HepG2 (cell line): ENCODE data around the gene CST11. TPM values are rescaled to one million over a fixed set of nuclear protein-coding genes. Genes with fewer than 3 reads are reported as not detected.

Experiments used
- DBP ChIP-seq: sonication (generic); formaldehyde crosslinking; IDR thresholded peaks from 2 replicates; pipeline ENCODE4 v1.4.0; 2020; ENCODE audit warnings: missing genetic modification reagents; ENCODE audit errors: not compliant biosample characterization
- EEA1 ChIP-seq: sonication (generic); formaldehyde crosslinking; IDR thresholded peaks from 2 replicates; pipeline ENCODE4 v1.5.1; 2020; ENCODE audit warnings: mild to moderate bottlenecking, missing genetic modification reagents, borderline replicate concordance
- ESRRA ChIP-seq: sonication (generic); formaldehyde crosslinking; IDR thresholded peaks from 2 replicates; pipeline ENCODE4 v1.5.1; 2020; ENCODE audit warnings: mild to moderate bottlenecking, low read depth, missing genetic modification reagents
- FOXM1 ChIP-seq: sonication (generic); formaldehyde crosslinking; IDR thresholded peaks from 2 replicates; pipeline ENCODE4 v1.5.0; 2020; ENCODE audit warnings: missing genetic modification reagents
- NR0B2 ChIP-seq: sonication (generic); formaldehyde crosslinking; IDR thresholded peaks from 2 replicates; pipeline ENCODE4 v1.4.0; 2020; ENCODE audit warnings: mild to moderate bottlenecking, missing genetic modification reagents
- ONECUT2 ChIP-seq: sonication (generic); formaldehyde crosslinking; IDR thresholded peaks from 2 replicates; pipeline ENCODE4 v1.4.0; 2020; ENCODE audit warnings: missing genetic modification reagents
- PHF21A ChIP-seq: sonication (generic); formaldehyde crosslinking; IDR thresholded peaks from 2 replicates; pipeline ENCODE4 v1.5.0; 2020; ENCODE audit warnings: mild to moderate bottlenecking, missing genetic modification reagents
- RBAK ChIP-seq: sonication (generic); formaldehyde crosslinking; IDR thresholded peaks from 2 replicates; pipeline ENCODE4 v1.5.1; 2020; ENCODE audit warnings: mild to moderate bottlenecking, missing genetic modification reagents
- RCOR2 ChIP-seq: IDR thresholded peaks from 2 replicates; pipeline ENCODE4 v1.6.1; 2016; ENCODE audit warnings: missing biosample characterization, missing genetic modification reagents
- REPIN1 ChIP-seq: sonication (generic); formaldehyde crosslinking; IDR thresholded peaks from 2 replicates; pipeline ENCODE4 v1.8.0; 2022; ENCODE audit warnings: missing genetic modification reagents, low read depth, mild to moderate bottlenecking, borderline replicate concordance
- SALL1 ChIP-seq: sonication (generic); formaldehyde crosslinking; IDR thresholded peaks from 2 replicates; pipeline ENCODE4 v1.8.0; 2022; ENCODE audit warnings: mild to moderate bottlenecking, missing genetic modification reagents
- SETDB1 ChIP-seq: sonication (generic); formaldehyde crosslinking; IDR thresholded peaks from 2 replicates; pipeline ENCODE4 v1.5.1; 2020; ENCODE audit warnings: missing genetic modification reagents, mild to moderate bottlenecking, borderline replicate concordance
- TBL1XR1 ChIP-seq: fragments of 150-350 bp; IDR thresholded peaks from 2 replicates; pipeline ENCODE4 v1.6.1; 2014; ENCODE audit warnings: borderline replicate concordance, low read length; ENCODE audit not compliant: partially characterized antibody
- ZFP37 ChIP-seq: sonication (generic); formaldehyde crosslinking; IDR thresholded peaks from 2 replicates; pipeline ENCODE4 v1.4.0; 2020; ENCODE audit warnings: missing genetic modification reagents, borderline replicate concordance
- ZNF230 ChIP-seq: sonication (generic); formaldehyde crosslinking; IDR thresholded peaks from 2 replicates; pipeline ENCODE4 v1.4.0; 2020; ENCODE audit warnings: mild to moderate bottlenecking, missing genetic modification reagents
- ZNF280B ChIP-seq: sonication (generic); formaldehyde crosslinking; IDR thresholded peaks from 2 replicates; pipeline ENCODE4 v1.5.0; 2020; ENCODE audit warnings: missing genetic modification reagents, mild to moderate bottlenecking, borderline replicate concordance
- ZNF367 ChIP-seq: sonication (generic); formaldehyde crosslinking; IDR thresholded peaks from 2 replicates; pipeline ENCODE4 v1.4.0; 2020; ENCODE audit warnings: missing genetic modification reagents, borderline replicate concordance
- ZNF431 ChIP-seq: sonication (generic); formaldehyde crosslinking; IDR thresholded peaks from 2 replicates; pipeline ENCODE4 v1.9.0; 2022; ENCODE audit warnings: missing genetic modification reagents, low read depth, mild to moderate bottlenecking, borderline replicate concordance
- ZNF513 ChIP-seq: sonication (generic); formaldehyde crosslinking; conservative IDR thresholded peaks from 2 replicates; pipeline ENCODE4 v1.5.0; 2020; ENCODE audit warnings: missing genetic modification reagents
- ZNF570 ChIP-seq: sonication (generic); formaldehyde crosslinking; IDR thresholded peaks from 2 replicates; pipeline ENCODE4 v1.4.0; 2020; ENCODE audit warnings: mild to moderate bottlenecking, missing genetic modification reagents, borderline replicate concordance
- ZNF776 ChIP-seq: sonication (generic); formaldehyde crosslinking; IDR thresholded peaks from 2 replicates; pipeline ENCODE4 v1.4.0; 2020; ENCODE audit warnings: mild to moderate bottlenecking, missing genetic modification reagents
- ZSCAN22 ChIP-seq: sonication (generic); formaldehyde crosslinking; IDR thresholded peaks from 2 replicates; pipeline ENCODE4 v1.4.0; 2020; ENCODE audit warnings: mild to moderate bottlenecking, missing genetic modification reagents
- polyA plus RNA-seq, 8 experiments: library from polyadenylated mRNA; depleted of rRNA in 3 of 8; stranded (reverse) in 7 of 8; unstranded in 1 of 8; fragments of >200 nt; fragmentation: Illumina TruSeq in 4 of 8; extraction: Trizol in 4 of 8; gene quantifications; 2 replicates each; pipeline versions ENCODE4 v1.2.1 to v1.2.3, GENCODE V29; 2011 to 2016; ENCODE audit warnings: low read depth in 4 of 8, missing spikeins in 1 of 8, mixed read lengths in 1 of 8; ENCODE audit not compliant: insufficient read depth in 1 of 8
- total RNA-seq, 5 experiments: library from RNA; depleted of rRNA; stranded (reverse); fragments of >200 nt; fragmentation: Illumina TruSeq; extraction: Trizol; gene quantifications; 2 replicates each; pipeline ENCODE4 v1.2.3, GENCODE V29; 2016; ENCODE audit warnings: low read depth in 1 of 5

CST11 gene
- total and polyA plus RNA-seq, 2 of the 13 experiments (the other 11 are each of a cell fraction or from before 2014, with no cell fraction given) = not detected

GRCh38 chr20:23420943-23421931 lies 31.4 kb downstream of the CST11 start, which contains the start of gene NAPB (continued):
- TF ChIP-seq ZNF280B (peak; percentile 79), DBP (CRISPR knock-in tag) (peak; percentile 82), TBL1XR1 (no peak), ZNF230 (CRISPR knock-in tag) (peak; percentile 75; the same call in 1 of the 2 replicates), REPIN1 (CRISPR knock-in tag) (peak; percentile 97), ONECUT2 (CRISPR knock-in tag) (no peak), FOXM1 (CRISPR knock-in tag) (peak; percentile 53), ZNF367 (CRISPR knock-in tag) (no peak; the same call in 1 of the 2 replicates), ZFP37 (CRISPR knock-in tag) (peak; percentile 60; the same call in 1 of the 2 replicates), SETDB1 (CRISPR knock-in tag) (no peak), RCOR2 (CRISPR knock-in tag) (peak; percentile 26; the same call in 1 of the 2 replicates), PHF21A (peak; percentile 74; the same call in 1 of the 2 replicates), ZNF570 (CRISPR knock-in tag) (no peak), ZSCAN22 (CRISPR knock-in tag) (peak; percentile 90), EEA1 (CRISPR knock-in tag) (peak; percentile 89; the same call in 1 of the 2 replicates), ZNF776 (no peak; the same call in 1 of the 2 replicates), SALL1 (CRISPR knock-in tag) (peak; percentile 88), ZNF431 (CRISPR knock-in tag) (peak; percentile 47; the same call in 1 of the 2 replicates), NR0B2 (CRISPR knock-in tag) (peak; percentile 37; the same call in 1 of the 2 replicates), ZNF513 (CRISPR knock-in tag) (0 out of 2 replicates have a peak, but pooled peaks have one; percentile 12), RBAK (CRISPR knock-in tag) (peak; percentile 51; the same call in 1 of the 2 replicates), ESRRA (CRISPR knock-in tag) (0 out of 2 replicates have a peak, but pooled peaks have one; percentile 57)
